ENCODE measurements around the gene IRAK3. TPM values are rescaled to one million over a fixed set of nuclear protein-coding genes. Genes with fewer than 3 reads are reported as not detected.
"Not testable (repeated sequence)": the region's sequence is repeated elsewhere in the genome, so short reads cannot be mapped to it uniquely, and the experiment has no call there.

Gene IRAK3
- total RNA-seq, 1 experiment from 2014 or later, result 0.12 TPM

DNA sequence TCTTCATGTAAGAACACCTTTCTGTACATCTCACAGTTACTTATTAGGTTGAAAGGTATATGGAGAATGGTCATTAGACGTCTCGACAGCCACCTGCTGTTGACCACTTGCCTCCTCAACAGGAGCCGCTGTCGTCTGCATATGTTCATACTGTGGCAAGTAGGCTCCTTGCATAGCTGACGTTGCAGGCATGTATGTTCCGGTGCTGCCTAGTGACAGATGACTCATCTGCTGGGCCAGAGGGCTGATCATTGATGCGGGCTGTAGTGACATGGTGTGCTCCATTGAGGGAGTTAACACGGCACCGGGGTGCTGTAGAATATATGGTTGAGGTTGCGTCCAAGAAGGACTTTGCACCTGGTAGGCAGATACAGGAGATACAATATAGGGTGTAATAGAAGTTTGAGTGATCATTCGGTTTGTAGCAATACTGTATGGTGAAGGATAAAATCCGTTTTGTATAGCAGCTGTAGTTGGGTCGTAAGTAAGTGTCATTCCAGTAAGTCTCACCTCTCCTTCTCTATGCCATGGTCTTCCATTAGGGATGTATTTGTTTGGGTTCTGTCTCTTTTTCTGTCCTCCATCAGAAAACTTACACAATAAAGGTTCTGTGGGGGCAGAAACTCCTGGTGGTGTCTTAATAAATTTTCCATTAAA lies 45.2 kb downstream of the IRAK3 start:
- TF ChIP-seq RAD21 (IDR thresholded peaks at IDR 0.05; ENCODE audit: low read depth), result peak; percentile 55
- TF ChIP-seq, protein P1, sequence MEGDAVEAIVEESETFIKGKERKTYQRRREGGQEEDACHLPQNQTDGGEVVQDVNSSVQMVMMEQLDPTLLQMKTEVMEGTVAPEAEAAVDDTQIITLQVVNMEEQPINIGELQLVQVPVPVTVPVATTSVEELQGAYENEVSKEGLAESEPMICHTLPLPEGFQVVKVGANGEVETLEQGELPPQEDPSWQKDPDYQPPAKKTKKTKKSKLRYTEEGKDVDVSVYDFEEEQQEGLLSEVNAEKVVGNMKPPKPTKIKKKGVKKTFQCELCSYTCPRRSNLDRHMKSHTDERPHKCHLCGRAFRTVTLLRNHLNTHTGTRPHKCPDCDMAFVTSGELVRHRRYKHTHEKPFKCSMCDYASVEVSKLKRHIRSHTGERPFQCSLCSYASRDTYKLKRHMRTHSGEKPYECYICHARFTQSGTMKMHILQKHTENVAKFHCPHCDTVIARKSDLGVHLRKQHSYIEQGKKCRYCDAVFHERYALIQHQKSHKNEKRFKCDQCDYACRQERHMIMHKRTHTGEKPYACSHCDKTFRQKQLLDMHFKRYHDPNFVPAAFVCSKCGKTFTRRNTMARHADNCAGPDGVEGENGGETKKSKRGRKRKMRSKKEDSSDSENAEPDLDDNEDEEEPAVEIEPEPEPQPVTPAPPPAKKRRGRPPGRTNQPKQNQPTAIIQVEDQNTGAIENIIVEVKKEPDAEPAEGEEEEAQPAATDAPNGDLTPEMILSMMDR (IDR thresholded peaks at IDR 0.05 in 2 of 3, conservative IDR thresholded peaks at IDR 0.05 in 1 of 3; ENCODE audit: borderline replicate concordance in 1 of 3, insufficient read depth in 1 of 3, low read depth in 2 of 3, low read length in 2 of 3), result peak in 2 of 3 experiments; percentile 34 to 42; a peak in 5 of 6 replicates
- peak; percentile 40; the same call in 1 of the 2 replicates for TF ChIP-seq FOSL1 (IDR thresholded peaks at IDR 0.05; ENCODE audit: low read depth)
- 0 out of 2 replicates have a peak, but pooled peaks have one; percentile 24 for TF ChIP-seq SP1 (IDR thresholded peaks at IDR 0.05; ENCODE audit: low read depth)
- 0 out of 2 replicates have a peak, but pooled peaks have one; percentile 36 for TF ChIP-seq SIN3A (IDR thresholded peaks at IDR 0.05; ENCODE audit: low read depth)
- peak; percentile 69 for TF ChIP-seq JUND (IDR thresholded peaks at IDR 0.05)
- TF ChIP-seq CBX3 (IDR thresholded peaks at IDR 0.05; ENCODE audit: low read depth), result peak; percentile 73
- TF ChIP-seq, protein P2, sequence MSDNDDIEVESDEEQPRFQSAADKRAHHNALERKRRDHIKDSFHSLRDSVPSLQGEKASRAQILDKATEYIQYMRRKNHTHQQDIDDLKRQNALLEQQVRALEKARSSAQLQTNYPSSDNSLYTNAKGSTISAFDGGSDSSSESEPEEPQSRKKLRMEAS (IDR thresholded peaks at IDR 0.05), result peak; percentile 58
- ATAC-seq (peak; percentile 84), DNase-seq (ENCODE audit: low read depth, low spot score) (peak; percentile 92)
- BruUV-seq (replicated peaks); H3K9me2 ChIP-seq (ENCODE audit: insufficient read depth); H3K79me2 ChIP-seq (ENCODE audit: insufficient read depth, low read length); H4K20me1 ChIP-seq (ENCODE audit: insufficient read depth); H3K9ac ChIP-seq (ENCODE audit: low read length); H3K9me3 ChIP-seq (ENCODE audit: control insufficient read depth in 1 of 2, insufficient read depth in 1 of 2, low read depth in 1 of 2, low read length in 2 of 2); H3K27me3 ChIP-seq (ENCODE audit: insufficient read depth, low read length); H3K36me3 ChIP-seq (ENCODE audit: control insufficient read depth in 1 of 2, insufficient read depth in 2 of 2, low read length in 2 of 2); H3K27ac ChIP-seq (ENCODE audit: low read depth, low read length): not testable (repeated sequence)
- Histone ChIP-seq H3K4me3 (replicated peaks in 1 of 2; ENCODE audit: low read depth in 1 of 2, low read length in 2 of 2) (0 out of 4 replicates have a peak overlapping the region, but pooled peaks of 1 of the 2 experiments have one; percentile 0), H2AFZ (ENCODE audit: low read depth, low read length, poor library complexity, severe bottlenecking) (peak overlapping the region; percentile 90), H3K4me2 (ENCODE audit: low read length) (peak overlapping the region; percentile 81), H3K4me1 (ENCODE audit: control insufficient read depth in 1 of 2, insufficient read depth in 2 of 2, low read length in 2 of 2) (peaks cover 6 to 17% of the 10 kb centered on the region in 2 experiments; a peak in 3 of 4 replicates)
- ChIA-PET CTCF (interaction anchor here (1.0 to 2.7 kb wide), 7 partner anchors 8 to 103 kb away, joined by 3 to 10 read pairs (median 4); partner anchors contain the start of genes LLPH and TMBIM4), POLR2A (interaction anchor here (2.8 kb wide), 1 partner anchor 65 kb away, joined by 11 read pairs; the partner anchor contains the start of gene TMBIM4), RAD21 (ENCODE audit: low non-redundant PET in 1 of 2, low total read pairs in 2 of 2, uncharacterized antibody in 2 of 2, unreplicated experiment in 2 of 2) (interaction anchor here in 1 of 2 experiments (0.6 kb wide), 1 partner anchor 45 kb away, joined by 5 read pairs; no protein-coding TSS in a partner anchor)
- intact Hi-C loops (cut with micrococcal nuclease), result loop anchor here (2.0 to 5.0 kb wide), 2 partner anchors 65 to 87 kb away; partner anchors contain the start of gene TMBIM4
